LoVo (cell line): Measurements from ENCODE around the gene RPUSD2.

Experiments used
- DNase-seq: peaks from one replicate; pipeline ENCODE4 v3.0.0-alpha.2; 2016; ENCODE audit warnings: low spot score

Gene RPUSD2

GRCh38 chr15:40569129-40569953, at the start of gene RPUSD2:
TSS of gene RPUSD2 (plus strand) at chr15:40569299. CDS start at chr15:40569338, 39 bp downstream.
- peak; percentile 95 for DNase-seq

GRCh38 chr15:40523611-40524010, 45.5 kb upstream of the RPUSD2 start:
- DNase-seq = no peak

GRCh38 chr15:40525855-40526254, 43.2 kb upstream of the RPUSD2 start:
- DNase-seq = no peak

GRCh38 chr15:40528801-40529200, 40.3 kb upstream of the RPUSD2 start:
- DNase-seq = no peak

- DNase-seq = no peak
Observed at GRCh38 chr15:40533763-40534364, 35.2 kb upstream of the RPUSD2 start.

- DNase-seq = no peak
Observed at GRCh38 chr15:40534371-40534770, 34.7 kb upstream of the RPUSD2 start.

- DNase-seq = no peak
Observed at GRCh38 chr15:40536501-40536900, 32.6 kb upstream of the RPUSD2 start.

- no peak for DNase-seq
Observed at GRCh38 chr15:40538976-40539375, 30.1 kb upstream of the RPUSD2 start.

- peak; percentile 33 for DNase-seq
Observed at GRCh38 chr15:40543082-40543481, 26.0 kb upstream of the RPUSD2 start.

- DNase-seq = no peak
Observed at GRCh38 chr15:40543631-40544294, 25.3 kb upstream of the RPUSD2 start.

GRCh38 chr15:40545457-40545856, 23.6 kb upstream of the RPUSD2 start:
- DNase-seq = no peak

- DNase-seq = no peak
Observed at GRCh38 chr15:40548610-40549009, 20.5 kb upstream of the RPUSD2 start.

- DNase-seq = no peak
Observed at GRCh38 chr15:40549894-40550293, 19.2 kb upstream of the RPUSD2 start.

- no peak for DNase-seq
Observed at GRCh38 chr15:40550341-40551037, 18.6 kb upstream of the RPUSD2 start.

- no peak for DNase-seq
Observed at GRCh38 chr15:40554161-40554525, 15.0 kb upstream of the RPUSD2 start.

GRCh38 chr15:40555876-40556275, 13.2 kb upstream of the RPUSD2 start:
- DNase-seq = no peak

GRCh38 chr15:40558952-40559742, 10.0 kb upstream of the RPUSD2 start:
- no peak for DNase-seq

GRCh38 chr15:40562691-40563090, 6.4 kb upstream of the RPUSD2 start:
- DNase-seq = no peak

GRCh38 chr15:40563426-40563825, 5.7 kb upstream of the RPUSD2 start:
- no peak for DNase-seq

GRCh38 chr15:40564591-40565332, 4.3 kb upstream of the RPUSD2 start, which contains the start of gene CCDC32:
TSS of gene CCDC32 (minus strand) at chr15:40565042. CDS start at chr15:40563015, 2,027 bp downstream.
- peak; percentile 100 for DNase-seq
